HEK293 (cell line): ENCODE measurements around the gene KIF5B.

Experiments
- CTCF ChIA-PET: fragments of 350-600 bp; formaldehyde crosslinking; extraction: SDS; loops from one replicate; lab custom pipeline; 2021; ENCODE audit warnings: antibody characterized with exemption; lab: Yijun Ruan, JAX
- POLR2A ChIA-PET: fragments of 300-600 bp; formaldehyde crosslinking; extraction: SDS; loops from one replicate; lab custom pipeline; 2020; ENCODE audit warnings: antibody characterized with exemption, inconsistent platforms; lab: Yijun Ruan, JAX
- H3K27ac ChIP-seq: fragments of 200-500 bp; sonication (Bioruptor generic); 2 replicates; pipeline ENCODE4 v1.5.1; 2014; ENCODE audit warnings: low read depth, low read length, control low read depth, inconsistent platforms; ENCODE audit errors: extremely low read depth
- H3K36me3 ChIP-seq, 2 experiments: fragments of 200-500 bp in 1 of 2; sonication (Bioruptor generic) in 1 of 2; 1 replicate in 1 of 2; 2 replicates in 1 of 2; pipeline ENCODE4 v1.5.1; 2014 to 2017; ENCODE audit warnings: inconsistent platforms in 2 of 2, low read length in 2 of 2; ENCODE audit not compliant: control insufficient read depth in 2 of 2, insufficient read depth in 1 of 2
- H3K4me1 ChIP-seq: fragments of 200-500 bp; sonication (Bioruptor generic); 2 replicates; pipeline ENCODE4 v1.5.1; 2014; ENCODE audit warnings: mild to moderate bottlenecking, low read length, inconsistent platforms; ENCODE audit not compliant: control insufficient read depth, insufficient read depth
- H3K4me3 ChIP-seq: 2 replicates; pipeline ENCODE4 v1.5.1; 2011; ENCODE audit warnings: low read depth, mild to moderate bottlenecking, control low read depth, low read length, moderate library complexity
- H3K9me3 ChIP-seq: fragments of 200-500 bp; sonication (Bioruptor generic); 2 replicates; pipeline ENCODE4 v1.5.1; 2014; ENCODE audit warnings: low read depth, low read length, inconsistent platforms; ENCODE audit not compliant: control insufficient read depth, insufficient read depth
- AEBP2 ChIP-seq: fragments of 450-650 bp; formaldehyde crosslinking; IDR thresholded peaks from 2 replicates; pipeline ENCODE4 v1.5.1; 2016; ENCODE audit warnings: missing biosample characterization, missing genetic modification characterization, borderline replicate concordance
- ATF2 ChIP-seq: fragments of 450-650 bp; formaldehyde crosslinking; IDR thresholded peaks from 2 replicates; pipeline ENCODE4 v1.5.1; 2016; ENCODE audit warnings: missing biosample characterization, missing genetic modification characterization, low read depth
- BCL11A ChIP-seq: fragments of 450-650 bp; formaldehyde crosslinking; IDR thresholded peaks from 2 replicates; pipeline ENCODE4 v1.5.1; 2016; ENCODE audit warnings: low read depth, missing biosample characterization, missing genetic modification characterization
- IKZF3 ChIP-seq: fragments of 450-650 bp; IDR thresholded peaks from 2 replicates; pipeline ENCODE4 v1.5.0; 2018; ENCODE audit warnings: missing biosample characterization, mild to moderate bottlenecking, missing genetic modification characterization, moderate library complexity
- OSR2 ChIP-seq: fragments of 450-650 bp; formaldehyde crosslinking; IDR thresholded peaks from 2 replicates; pipeline ENCODE4 v1.5.1; 2016; ENCODE audit warnings: missing biosample characterization, missing genetic modification characterization
- PRDM10 ChIP-seq: fragments of 450-650 bp; formaldehyde crosslinking; IDR thresholded peaks from 2 replicates; pipeline ENCODE4 v1.5.1; 2016; ENCODE audit warnings: missing biosample characterization, missing genetic modification characterization
- PRDM6 ChIP-seq: fragments of 450-650 bp; formaldehyde crosslinking; IDR thresholded peaks from 2 replicates; pipeline ENCODE4 v1.5.1; 2017; ENCODE audit warnings: missing biosample characterization, missing genetic modification characterization
- SCRT2 ChIP-seq: fragments of 450-650 bp; formaldehyde crosslinking; IDR thresholded peaks from 2 replicates; pipeline ENCODE4 v1.5.1; 2016; ENCODE audit warnings: missing biosample characterization, missing genetic modification characterization
- ZBTB1 ChIP-seq: fragments of 450-650 bp; formaldehyde crosslinking; IDR thresholded peaks from 2 replicates; pipeline ENCODE4 v1.5.1; 2016; ENCODE audit warnings: missing biosample characterization, missing genetic modification characterization
- ZEB2 ChIP-seq: fragments of 450-650 bp; formaldehyde crosslinking; IDR thresholded peaks from 2 replicates; pipeline ENCODE4 v1.5.1; 2016; ENCODE audit warnings: missing biosample characterization, missing genetic modification characterization
- ZNF121 ChIP-seq: fragments of 450-650 bp; formaldehyde crosslinking; IDR thresholded peaks from 2 replicates; pipeline ENCODE4 v1.5.1; 2016; ENCODE audit warnings: missing biosample characterization, missing genetic modification characterization
- ZNF132 ChIP-seq: fragments of 450-650 bp; formaldehyde crosslinking; IDR thresholded peaks from 2 replicates; pipeline ENCODE4 v1.5.1; 2017; ENCODE audit warnings: missing biosample characterization, missing genetic modification characterization, borderline replicate concordance
- ZNF280C ChIP-seq: fragments of 450-650 bp; formaldehyde crosslinking; IDR thresholded peaks from 2 replicates; pipeline ENCODE4 v1.5.1; 2016; ENCODE audit warnings: missing biosample characterization, missing genetic modification characterization
- ZNF398 ChIP-seq: fragments of 450-650 bp; formaldehyde crosslinking; IDR thresholded peaks from 2 replicates; pipeline ENCODE4 v1.5.1; 2017; ENCODE audit warnings: missing biosample characterization, missing genetic modification characterization
- ZNF501 ChIP-seq: fragments of 450-650 bp; formaldehyde crosslinking; IDR thresholded peaks from 2 replicates; pipeline ENCODE4 v1.5.1; 2016; ENCODE audit warnings: missing biosample characterization, missing genetic modification characterization
- ZNF629 ChIP-seq: fragments of 450-650 bp; formaldehyde crosslinking; IDR thresholded peaks from 2 replicates; pipeline ENCODE4 v1.5.1; 2017; ENCODE audit warnings: missing biosample characterization, missing genetic modification characterization
- ZNF660 ChIP-seq: fragments of 450-650 bp; IDR thresholded peaks from 2 replicates; pipeline ENCODE4 v1.5.1; 2018; ENCODE audit warnings: missing biosample characterization, mild to moderate bottlenecking, missing genetic modification characterization
- ZNF670 ChIP-seq: fragments of 450-650 bp; formaldehyde crosslinking; IDR thresholded peaks from 2 replicates; pipeline ENCODE4 v1.5.1; 2016; ENCODE audit warnings: missing biosample characterization, missing genetic modification characterization, low read depth
- ZNF692 ChIP-seq: fragments of 450-650 bp; formaldehyde crosslinking; IDR thresholded peaks from 2 replicates; pipeline ENCODE4 v1.5.1; 2016; ENCODE audit warnings: missing biosample characterization, missing genetic modification characterization
- ZNF837 ChIP-seq: fragments of 450-650 bp; formaldehyde crosslinking; IDR thresholded peaks from 2 replicates; pipeline ENCODE4 v1.5.1; 2016; ENCODE audit warnings: missing biosample characterization, missing genetic modification characterization
- ZXDB ChIP-seq: fragments of 450-650 bp; formaldehyde crosslinking; IDR thresholded peaks from 2 replicates; pipeline ENCODE4 v1.5.1; 2016; ENCODE audit warnings: missing biosample characterization, missing genetic modification characterization

Gene KIF5B

GRCh38 chr10:32055478-32056135, 618 bp downstream of the KIF5B start (continued):
- TF ChIP-seq ZNF398 (tag by site-specific recombination) (peak; percentile 74), ZNF837 (tag by site-specific recombination) (no peak)

GRCh38 chr10:32054094-32054493, 2.1 kb downstream of the KIF5B start:
- POLR2A ChIA-PET: no interaction called here
- CTCF ChIA-PET: no interaction called here
- peak overlapping the region; percentile 89 for H3K4me3 ChIP-seq
- peaks cover 28% of the 10 kb centered on the region; the same call in 1 of the 2 replicates for H3K4me1 ChIP-seq
- peaks cover 0 to 2% of the 10 kb centered on the region in 2 experiments; a peak in 1 of 3 replicates for H3K36me3 ChIP-seq
- peak overlapping the region; percentile 11; the same call in 1 of the 2 replicates for H3K27ac ChIP-seq
- H3K9me3 ChIP-seq: no peaks in the 10 kb centered on the region
- TF ChIP-seq IKZF3 (tag by site-specific recombination) (peak; percentile 71; the same call in 1 of the 2 replicates), SCRT2 (tag by site-specific recombination) (no peak), ZEB2 (0 out of 2 replicates have a peak, but pooled peaks have one; percentile 36), ZXDB (0 out of 2 replicates have a peak, but pooled peaks have one; percentile 11), ZNF692 (tag by site-specific recombination) (no peak), ZBTB1 (tag by site-specific recombination) (no peak), ZNF670 (tag by site-specific recombination) (no peak), AEBP2 (tag by site-specific recombination) (no peak), BCL11A (tag by site-specific recombination) (0 out of 2 replicates have a peak, but pooled peaks have one; percentile 30), ZNF121 (tag by site-specific recombination) (no peak), ZNF501 (tag by site-specific recombination) (no peak), PRDM6 (peak; percentile 98), PRDM10 (tag by site-specific recombination) (0 out of 2 replicates have a peak, but pooled peaks have one; percentile 13), ATF2 (tag by site-specific recombination) (peak; percentile 84), ZNF132 (tag by site-specific recombination) (no peak), OSR2 (tag by site-specific recombination) (0 out of 2 replicates have a peak, but pooled peaks have one; percentile 30), ZNF660 (tag by site-specific recombination) (peak; percentile 45; the same call in 1 of the 2 replicates), ZNF280C (tag by site-specific recombination) (no peak), ZNF629 (peak; percentile 75)
